Heart left ventricle (tissue), 13 donors: Measurements from ENCODE around the gene GLYR1.

ENCODE experiments used
- POLR2A ChIP-seq, 2 donors: fragments of 450-650 bp; IDR thresholded peaks; one replicate each; pipeline ENCODE4 v1.6.1; 2017; ENCODE audit warnings: antibody characterized with exemption in 2 of 2, mild to moderate bottlenecking in 2 of 2, moderate library complexity in 2 of 2
- TF ChIP-seq, protein P1 (sequence below), 12 donors: fragments of 200-600 bp; sonication (generic) in 4 of 12; IDR thresholded peaks; one replicate each; pipeline versions ENCODE4 v1.5.0 to v1.8.0; 2018 to 2022; ENCODE audit warnings: antibody characterized with exemption in 12 of 12, mild to moderate bottlenecking in 5 of 12
- donor health status: ischemic (EF 13 %, LVEDD 7.1; RV severe dilation, severe dysfunction).
- donor health status: DM: no; HTN: yes; CAD: no.
- donor health status: DM: no; HTN: no; CAD: no.
- donor health status: ischemic (EF 25% LVEDD 6.9; RV normal size, moderate dysfunction).
- donor health status: ischemic (EF 25% LVEDD 5.7; RV mildly dilated, moderate dysfunction).
- donor health status: ischemic (EF 35%, LVEDD 5.7; RV mildly dilated, moderate dysfunction).
- donor health status: nonischemic (EF 11% LVEDD 7.7; RV severe dilation, severe dysfunction).
- donor health status: DM: yes; HTN: yes; CAD: no.
- donor health status: PGD.
- donor health status: ischemic (EF 29% LVEDD 5.4; RV normal size, mild dysfunction).
- donor health status: nonischemic (EF 23%, LVEDD 6.1; RV moderate dilation, normal function).

DNA sequence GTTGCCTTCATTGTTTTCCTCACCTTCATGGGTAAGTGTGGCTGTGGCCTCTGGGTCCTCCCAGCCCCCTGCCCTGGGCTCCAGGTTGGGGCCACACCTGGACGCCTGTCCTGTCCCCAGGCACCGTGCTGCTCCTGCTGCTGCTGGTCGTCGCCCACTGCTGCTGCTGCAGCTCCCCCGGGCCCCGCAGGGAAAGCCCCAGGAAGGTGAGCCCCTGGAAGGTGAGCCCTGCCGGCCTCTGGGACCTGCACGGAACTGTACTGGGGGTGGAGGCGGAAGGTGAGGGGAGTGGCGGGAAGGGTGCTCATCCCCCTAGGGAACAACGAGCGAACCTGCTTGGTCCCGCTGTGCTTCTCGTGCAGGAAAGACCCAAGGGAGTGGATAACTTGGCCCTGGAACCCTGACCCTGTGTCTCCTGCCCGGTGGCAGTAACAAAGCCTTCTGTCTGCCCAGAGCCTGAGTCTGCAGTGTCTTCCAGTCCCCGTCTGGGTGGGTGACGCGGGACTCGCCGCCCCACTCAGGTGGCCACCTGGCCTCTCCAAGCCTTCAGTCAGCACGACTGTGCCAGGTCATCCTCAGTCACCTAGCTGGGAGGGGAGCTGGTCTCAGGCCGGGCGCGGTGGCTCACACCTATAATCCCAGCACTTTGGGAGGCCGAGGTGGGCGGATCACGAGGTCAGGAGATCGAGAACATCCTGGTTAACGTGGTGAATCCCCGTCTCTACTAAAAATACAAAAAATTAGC lies 51.1 kb downstream of the GLYR1 start:
- TF ChIP-seq, protein P1, sequence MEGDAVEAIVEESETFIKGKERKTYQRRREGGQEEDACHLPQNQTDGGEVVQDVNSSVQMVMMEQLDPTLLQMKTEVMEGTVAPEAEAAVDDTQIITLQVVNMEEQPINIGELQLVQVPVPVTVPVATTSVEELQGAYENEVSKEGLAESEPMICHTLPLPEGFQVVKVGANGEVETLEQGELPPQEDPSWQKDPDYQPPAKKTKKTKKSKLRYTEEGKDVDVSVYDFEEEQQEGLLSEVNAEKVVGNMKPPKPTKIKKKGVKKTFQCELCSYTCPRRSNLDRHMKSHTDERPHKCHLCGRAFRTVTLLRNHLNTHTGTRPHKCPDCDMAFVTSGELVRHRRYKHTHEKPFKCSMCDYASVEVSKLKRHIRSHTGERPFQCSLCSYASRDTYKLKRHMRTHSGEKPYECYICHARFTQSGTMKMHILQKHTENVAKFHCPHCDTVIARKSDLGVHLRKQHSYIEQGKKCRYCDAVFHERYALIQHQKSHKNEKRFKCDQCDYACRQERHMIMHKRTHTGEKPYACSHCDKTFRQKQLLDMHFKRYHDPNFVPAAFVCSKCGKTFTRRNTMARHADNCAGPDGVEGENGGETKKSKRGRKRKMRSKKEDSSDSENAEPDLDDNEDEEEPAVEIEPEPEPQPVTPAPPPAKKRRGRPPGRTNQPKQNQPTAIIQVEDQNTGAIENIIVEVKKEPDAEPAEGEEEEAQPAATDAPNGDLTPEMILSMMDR (IDR thresholded peaks at IDR 0.05), result no peak
- TF ChIP-seq POLR2A (IDR thresholded peaks at IDR 0.05), result no peak
